RWPE2 (cell line): ENCODE measurements around the gene PGF.

Source experiments
- ATAC-seq: fragments of 200-7000 bp; cut with Tn5 transposase; 3 replicates; pipeline ENCODE4 v1.9.1; 2021; ENCODE audit warnings: low read depth
- DNase-seq: peaks from one replicate; pipeline ENCODE4 v3.0.0-alpha.2; 2020; ENCODE audit warnings: low spot score
- H3K27ac ChIP-seq: fragments of 450-650 bp; 2 replicates; pipeline ENCODE4 v1.5.1; 2017; ENCODE audit warnings: mild to moderate bottlenecking; ENCODE audit not compliant: poor library complexity, severe bottlenecking
- H3K27me3 ChIP-seq: fragments of 250-450 bp; sonication (Bioruptor Pico); 2 replicates; pipeline ENCODE4 v1.5.1; 2021; ENCODE audit warnings: mild to moderate bottlenecking, moderate library complexity; ENCODE audit not compliant: insufficient read depth, poor library complexity, severe bottlenecking
- H3K36me3 ChIP-seq: fragments of 250-450 bp; sonication (Bioruptor Pico); 2 replicates; pipeline ENCODE4 v1.5.1; 2020; ENCODE audit warnings: low read depth, mild to moderate bottlenecking, moderate library complexity
- H3K4me1 ChIP-seq: fragments of 250-450 bp; sonication (Bioruptor Pico); 2 replicates; pipeline ENCODE4 v1.5.1; 2021; ENCODE audit warnings: mild to moderate bottlenecking, moderate library complexity; ENCODE audit not compliant: insufficient read depth, poor library complexity, severe bottlenecking
- H3K4me3 ChIP-seq: fragments of 250-450 bp; sonication (Bioruptor Pico); 2 replicates; pipeline ENCODE4 v1.5.1; 2021; ENCODE audit warnings: mild to moderate bottlenecking, moderate library complexity; ENCODE audit not compliant: severe bottlenecking
- H3K9me3 ChIP-seq: fragments of 250-450 bp; sonication (Bioruptor Pico); 2 replicates; pipeline ENCODE4 v1.5.1; 2021; ENCODE audit warnings: mild to moderate bottlenecking, moderate library complexity; ENCODE audit not compliant: severe bottlenecking
- CTCF ChIP-seq: fragments of 450-650 bp; IDR thresholded peaks from one replicate; pipeline ENCODE4 v1.5.1; 2017; ENCODE audit warnings: mild to moderate bottlenecking, moderate library complexity; ENCODE audit not compliant: poor library complexity, severe bottlenecking

PGF gene

GRCh38 chr14:74979029-74979428, 23.6 kb upstream of the PGF start:
- no peaks in the 10 kb centered on the region for H3K36me3 ChIP-seq
- no peak for TF ChIP-seq CTCF
- no peak for DNase-seq
- no peak for ATAC-seq
- no peaks in the 10 kb centered on the region for H3K9me3 ChIP-seq
- peak overlapping the region; percentile 30 for H3K27ac ChIP-seq
- H3K4me3 ChIP-seq: no peak overlapping the region
- H3K4me1 ChIP-seq: peaks cover 27% of the 10 kb centered on the region
- no peaks in the 10 kb centered on the region for H3K27me3 ChIP-seq

- Histone ChIP-seq H3K36me3 (no peaks in the 10 kb centered on the region), H3K9me3 (no peaks in the 10 kb centered on the region), H3K4me3 (no peak overlapping the region), H3K27ac (peak overlapping the region; percentile 30), H3K27me3 (no peaks in the 10 kb centered on the region), H3K4me1 (peaks cover 25% of the 10 kb centered on the region)
- TF ChIP-seq CTCF: no peak
- peak; percentile 32; the same call in 2 of the 3 replicates for ATAC-seq
- DNase-seq: peak; percentile 57
Measured at GRCh38 chr14:74978416-74978947, 23.1 kb upstream of the PGF start.

- H3K27ac ChIP-seq: peak overlapping the region; percentile 30
Measured at GRCh38 chr14:74977901-74978385, 22.5 kb upstream of the PGF start.

GRCh38 chr14:74977164-74977900, 21.9 kb upstream of the PGF start:
- Histone ChIP-seq H3K9me3 (no peaks in the 10 kb centered on the region), H3K27me3 (no peaks in the 10 kb centered on the region), H3K36me3 (no peaks in the 10 kb centered on the region), H3K27ac (no peak overlapping the region), H3K4me1 (peaks cover 24% of the 10 kb centered on the region), H3K4me3 (no peak overlapping the region)
- DNase-seq (peak; percentile 61), ATAC-seq (no peak)
- no peak for TF ChIP-seq CTCF

More at GRCh38 chr14:74977901-74978385, 22.5 kb upstream of the PGF start:
- Histone ChIP-seq H3K4me1 (peaks cover 24% of the 10 kb centered on the region), H3K27me3 (no peaks in the 10 kb centered on the region), H3K9me3 (no peaks in the 10 kb centered on the region), H3K36me3 (no peaks in the 10 kb centered on the region), H3K4me3 (no peak overlapping the region)
- DNase-seq (no peak), ATAC-seq (no peak)
- TF ChIP-seq CTCF: no peak
